ENCODE measurements around the gene PLAGL2.
A peak's percentile ranks its signal among the peaks of the same experiment; 100 is the strongest.
"Not testable (repeated sequence)": the region's sequence is repeated elsewhere in the genome, so short reads cannot be mapped to it uniquely, and the experiment has no call there.

PLAGL2 gene, protein sequence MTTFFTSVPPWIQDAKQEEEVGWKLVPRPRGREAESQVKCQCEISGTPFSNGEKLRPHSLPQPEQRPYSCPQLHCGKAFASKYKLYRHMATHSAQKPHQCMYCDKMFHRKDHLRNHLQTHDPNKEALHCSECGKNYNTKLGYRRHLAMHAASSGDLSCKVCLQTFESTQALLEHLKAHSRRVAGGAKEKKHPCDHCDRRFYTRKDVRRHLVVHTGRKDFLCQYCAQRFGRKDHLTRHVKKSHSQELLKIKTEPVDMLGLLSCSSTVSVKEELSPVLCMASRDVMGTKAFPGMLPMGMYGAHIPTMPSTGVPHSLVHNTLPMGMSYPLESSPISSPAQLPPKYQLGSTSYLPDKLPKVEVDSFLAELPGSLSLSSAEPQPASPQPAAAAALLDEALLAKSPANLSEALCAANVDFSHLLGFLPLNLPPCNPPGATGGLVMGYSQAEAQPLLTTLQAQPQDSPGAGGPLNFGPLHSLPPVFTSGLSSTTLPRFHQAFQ

DNA sequence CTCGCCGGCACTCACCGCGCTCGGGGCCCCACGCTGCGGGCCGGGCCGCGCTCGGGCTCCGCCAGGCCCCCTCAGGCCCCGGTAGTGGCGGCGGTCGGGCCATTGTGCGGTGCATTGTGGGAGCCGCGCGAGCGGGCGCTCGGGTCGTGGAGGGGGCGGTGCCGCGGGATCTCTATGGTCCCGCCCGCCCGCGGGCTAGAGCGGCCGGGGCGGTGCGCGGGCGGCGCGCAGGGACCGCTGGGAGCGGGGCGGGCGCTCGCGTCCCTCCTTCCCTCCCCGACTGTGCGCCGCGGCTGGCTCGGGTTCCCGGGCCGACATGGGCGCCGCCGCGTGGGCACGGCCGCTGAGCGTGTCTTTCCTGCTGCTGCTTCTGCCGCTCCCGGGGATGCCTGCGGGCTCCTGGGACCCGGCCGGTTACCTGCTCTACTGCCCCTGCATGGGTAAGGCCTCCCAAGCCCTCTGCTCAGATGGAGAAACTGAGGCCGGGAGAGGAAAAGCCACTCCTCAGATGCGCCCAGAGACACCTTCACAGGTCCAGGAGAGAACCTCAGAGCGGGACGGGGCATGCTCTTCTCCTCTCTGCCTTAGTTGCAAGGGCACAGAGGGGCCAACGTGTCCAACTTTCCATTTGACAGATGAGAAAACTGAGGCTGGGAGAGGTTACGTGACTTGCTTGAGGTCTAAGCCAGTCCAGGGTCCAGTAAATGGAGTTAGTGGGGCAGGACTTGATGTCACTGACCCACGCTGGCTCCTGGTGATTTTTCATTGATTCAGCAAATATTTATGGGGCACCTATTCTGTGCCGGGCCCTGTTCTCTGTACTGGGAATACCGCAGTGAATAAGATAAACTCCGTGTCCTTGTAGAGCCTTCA is at the start of gene PLAGL2, which contains the start of gene POFUT1:
PLAGL2 (minus strand) TSS at position 118 of the 873 bp plus-strand sequence. CDS start 5,565 bp downstream, outside the sequence.
POFUT1 (plus strand) TSS at position 255 of the 873 bp plus-strand sequence; CDS start at position 317, 62 bp downstream.
- DNase-seq = peak; percentile 91 to 93

DNA sequence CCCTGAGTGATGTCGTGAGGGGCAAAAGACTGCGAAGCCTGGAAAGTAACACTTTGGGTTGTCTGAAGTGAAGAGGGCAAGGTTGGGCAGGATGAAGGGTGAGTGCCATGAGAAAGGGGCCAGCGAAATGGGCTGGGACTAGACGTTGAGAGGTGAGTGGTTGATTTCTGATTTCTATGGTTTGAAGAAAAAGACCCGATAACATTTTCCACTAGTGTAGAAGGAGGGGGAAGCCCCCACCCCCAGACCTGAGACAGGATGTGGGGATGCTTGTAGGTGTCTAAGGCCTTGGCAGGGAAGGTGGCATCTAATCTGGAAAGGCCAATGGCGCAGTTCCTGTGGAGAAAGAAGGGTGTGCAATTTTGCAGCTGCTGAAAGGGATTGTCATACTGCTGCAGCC is 44.6 kb upstream of the PLAGL2 start:
- DNase-seq = peak; percentile 88 to 89

DNA sequence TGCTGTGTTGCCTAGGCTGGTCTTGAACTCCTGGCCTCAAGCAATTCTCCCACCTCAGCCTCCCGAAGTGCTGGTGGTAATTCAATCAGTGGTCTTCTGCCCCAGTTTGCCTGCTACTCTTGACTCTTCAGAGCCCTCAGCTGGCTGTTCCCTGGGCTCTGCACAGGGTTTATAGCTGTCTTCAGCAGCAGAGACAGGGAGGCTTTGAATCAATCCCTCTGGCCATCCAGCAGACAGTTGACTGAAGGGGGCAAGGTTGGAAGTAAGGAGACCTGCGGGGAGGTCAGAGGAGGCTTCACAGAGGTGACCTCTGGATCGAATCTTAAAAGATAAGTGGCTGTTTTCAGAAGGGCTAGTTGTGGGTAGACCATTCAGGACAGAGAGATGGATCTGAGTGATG is 43.9 kb upstream of the PLAGL2 start:
- no peak for DNase-seq

DNA sequence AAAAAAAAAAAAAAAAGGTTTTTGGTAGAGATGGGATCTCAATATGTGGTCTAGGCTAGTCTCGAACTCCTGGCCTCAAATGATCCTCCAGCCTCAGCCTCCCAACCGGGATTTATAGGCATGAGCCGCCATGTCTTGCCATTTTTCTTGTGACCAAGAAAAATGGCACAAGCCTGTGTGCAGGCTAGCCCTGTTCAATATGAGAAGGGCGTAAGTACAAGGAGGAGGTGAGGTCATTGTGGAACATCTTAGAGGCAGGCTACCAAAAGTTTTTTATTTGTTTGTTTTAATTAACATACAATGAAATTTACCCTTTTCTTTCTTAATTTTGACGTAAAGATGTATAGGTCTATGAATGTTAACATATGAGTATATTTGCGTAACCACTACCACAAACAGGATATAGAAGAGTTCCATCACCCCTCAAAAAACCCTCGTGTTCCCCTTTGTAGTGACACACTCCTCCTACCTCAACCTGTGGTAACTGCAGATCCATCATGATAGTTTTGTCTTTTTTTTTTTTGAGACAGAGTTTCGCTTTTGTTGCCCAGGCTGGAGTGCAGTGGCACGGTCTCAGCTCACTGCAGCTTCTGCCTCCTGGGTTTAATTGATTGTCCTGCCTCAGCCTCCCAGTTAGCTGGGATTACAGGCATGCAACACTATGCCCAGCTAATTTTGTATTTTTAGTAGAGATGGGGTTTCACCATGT is 41.6 kb upstream of the PLAGL2 start:
- DNase-seq = peak in 1 of 2 donors; percentile 44

DNA sequence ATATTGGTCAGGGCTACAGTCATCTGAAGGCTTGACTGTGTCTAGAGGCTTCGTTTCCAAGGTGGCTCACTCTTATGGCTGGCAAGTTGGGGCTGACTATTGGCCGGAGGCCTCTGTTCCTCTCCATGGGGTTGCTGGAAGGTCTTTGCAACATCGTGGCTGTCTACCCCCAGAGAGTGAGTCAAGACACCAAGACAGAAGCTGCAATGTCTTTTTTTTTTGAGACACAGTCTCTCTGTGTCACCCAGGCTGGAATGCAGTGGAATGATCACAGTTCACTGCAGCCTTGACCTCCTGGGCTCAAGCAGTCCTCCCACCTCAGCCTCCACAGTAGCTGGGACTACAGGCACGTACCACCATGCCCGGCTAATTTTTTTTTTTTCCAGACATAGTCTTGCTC is 40.5 kb upstream of the PLAGL2 start:
- no peak for DNase-seq

DNA sequence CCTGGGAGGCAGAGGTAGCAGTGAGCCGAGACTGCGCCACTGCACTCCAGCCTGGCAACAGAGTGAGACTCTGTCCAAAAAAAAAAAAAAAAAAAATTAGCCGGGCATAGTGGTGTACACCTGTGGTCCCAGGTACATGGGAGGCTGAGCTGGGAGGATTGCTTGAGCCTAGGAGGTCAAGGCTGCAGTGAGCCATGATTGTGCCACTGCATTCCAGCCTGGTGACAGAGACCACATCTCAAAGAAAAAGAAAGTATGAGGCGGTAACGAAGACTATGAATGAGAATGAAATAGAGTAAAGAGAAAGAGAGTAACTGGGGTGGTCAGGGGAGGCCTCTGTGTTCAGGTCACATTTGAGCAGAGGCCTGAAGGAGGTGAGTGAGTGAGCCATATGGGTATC is 38.7 kb upstream of the PLAGL2 start:
- not testable (repeated sequence) for DNase-seq

DNA sequence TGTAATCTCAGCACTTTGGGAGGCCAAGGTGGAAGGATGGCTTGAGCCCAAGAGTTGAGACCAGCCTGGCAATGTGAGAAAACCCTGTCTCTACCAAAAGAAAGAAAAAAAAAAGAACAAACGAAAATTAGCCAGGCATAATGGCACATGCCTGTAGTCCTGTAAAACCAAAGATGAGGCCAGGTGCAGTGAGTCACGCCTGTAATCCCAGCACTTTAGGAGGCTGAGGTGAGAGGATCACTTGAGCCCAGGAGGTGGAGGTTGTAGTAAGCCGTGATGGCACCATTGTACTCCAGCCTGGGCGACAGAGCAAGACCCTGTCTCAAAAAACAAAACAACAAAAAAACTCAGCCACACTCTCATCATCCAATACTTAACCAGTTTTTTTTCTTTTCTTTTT is 37.4 kb upstream of the PLAGL2 start:
- DNase-seq = no peak

DNA sequence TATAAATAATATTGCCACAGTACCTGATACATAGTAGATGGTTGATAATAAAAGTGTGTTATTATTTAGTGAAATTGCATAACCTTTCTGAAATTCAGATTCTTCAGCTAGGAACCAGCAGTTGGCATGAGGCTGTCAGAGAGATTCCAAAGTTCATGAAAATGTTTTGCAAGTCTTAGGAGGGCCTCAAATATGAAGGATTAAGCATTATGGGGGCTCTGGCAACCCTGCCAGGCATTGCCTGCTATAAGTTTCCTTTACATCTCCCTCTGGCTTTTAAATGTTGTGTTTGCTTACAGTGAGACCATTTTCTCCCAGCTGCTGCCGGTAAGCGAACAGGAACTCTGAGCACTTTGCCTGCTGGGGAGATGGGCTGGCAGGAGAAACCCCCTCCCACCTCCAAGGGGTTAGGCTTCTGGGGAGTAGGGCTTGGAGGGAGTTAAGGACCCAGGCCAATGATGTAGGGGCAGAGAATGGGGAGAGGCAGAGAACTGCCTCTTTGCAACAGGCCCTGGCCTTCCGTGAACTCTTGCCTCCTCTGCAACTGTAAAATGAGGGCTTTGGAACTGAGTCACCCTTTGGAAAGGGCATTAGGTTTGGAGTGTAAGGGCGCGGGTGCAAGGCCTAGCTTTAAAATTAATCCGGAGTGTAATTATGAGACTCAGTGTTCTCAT is 36.7 kb upstream of the PLAGL2 start:
- DNase-seq = no peak

DNA sequence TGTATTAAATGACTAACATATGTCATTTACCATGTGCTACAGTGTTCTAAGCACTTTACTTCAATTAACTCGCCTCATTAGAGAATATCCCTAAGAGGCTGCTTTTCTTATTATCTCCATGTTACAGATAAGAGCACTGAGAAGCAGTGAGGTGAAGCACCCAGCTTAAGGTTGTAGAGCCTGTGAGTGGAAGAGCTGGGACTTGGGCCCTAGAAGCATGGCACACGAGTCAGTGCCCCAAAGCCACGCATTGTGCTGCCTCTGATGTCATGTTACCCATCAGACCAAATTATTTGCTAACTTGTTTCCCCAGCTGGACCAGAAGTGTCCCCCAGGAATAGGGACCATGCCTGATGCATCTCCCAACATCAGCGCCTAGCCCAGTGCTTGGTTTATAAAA is 34.3 kb upstream of the PLAGL2 start:
- DNase-seq = no peak

DNA sequence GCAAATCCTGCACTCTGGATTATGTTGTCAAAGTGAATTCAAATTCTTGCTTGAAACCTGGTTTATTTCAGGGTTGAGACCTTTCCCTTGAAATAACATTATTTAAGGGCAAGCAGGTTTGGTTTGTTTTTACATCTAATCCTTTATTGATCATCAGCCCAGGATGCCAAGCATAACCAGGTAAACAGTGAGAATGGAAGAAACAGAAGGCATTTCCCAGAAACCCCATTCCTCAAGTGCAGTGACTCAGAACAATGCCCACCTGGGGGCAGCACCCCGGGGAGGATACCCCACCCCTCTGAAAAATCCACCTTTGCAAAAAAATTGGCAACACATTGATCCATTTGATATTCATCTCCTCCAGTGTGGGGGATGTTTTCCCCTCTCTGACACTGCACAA is 32.7 kb upstream of the PLAGL2 start:
- DNase-seq = no peak

DNA sequence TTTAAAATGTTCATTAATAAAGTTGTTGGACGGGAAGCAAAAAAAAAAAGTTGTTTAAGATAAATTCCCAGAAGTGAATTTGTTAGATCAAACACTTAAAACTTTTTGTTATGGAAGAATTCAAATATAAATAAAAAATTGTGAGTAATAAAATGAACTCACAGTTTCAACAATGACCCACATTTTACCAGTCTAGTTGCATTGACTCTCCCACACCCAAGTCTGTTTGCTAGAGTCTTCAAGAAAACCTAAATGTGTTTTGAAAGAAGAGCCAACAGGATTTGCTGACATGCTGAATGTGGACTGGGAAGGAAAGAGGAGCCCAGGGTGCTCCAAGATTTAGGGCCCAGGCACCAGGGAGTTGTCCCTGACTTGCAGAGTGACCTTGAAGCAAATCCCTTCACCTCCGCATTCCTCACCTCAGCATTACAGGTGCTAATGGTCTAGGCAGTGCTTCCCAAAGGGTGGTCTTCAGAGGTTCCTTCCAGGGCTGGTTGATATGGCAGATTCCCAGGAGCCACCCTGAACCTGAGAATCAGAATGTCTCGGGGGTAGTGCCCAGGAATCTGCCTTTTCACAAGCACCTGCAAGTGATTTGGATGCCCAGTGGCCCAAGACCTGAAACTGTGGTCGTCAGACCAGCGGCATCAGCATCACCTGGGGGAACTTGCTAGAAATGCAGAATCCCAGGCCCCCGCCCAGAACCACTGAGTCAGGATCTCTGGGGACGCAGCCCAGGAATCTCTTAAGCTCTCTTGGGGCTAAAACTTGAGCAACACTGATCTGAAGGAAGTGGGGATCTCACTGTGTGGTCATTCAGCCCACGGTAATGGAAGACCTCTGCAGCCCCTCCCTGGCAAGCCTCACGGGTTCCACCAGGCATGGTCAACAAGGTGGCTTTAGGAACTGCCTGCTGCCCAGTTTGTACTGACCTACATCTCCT is 31.2 kb upstream of the PLAGL2 start:
- no peak for DNase-seq

DNA sequence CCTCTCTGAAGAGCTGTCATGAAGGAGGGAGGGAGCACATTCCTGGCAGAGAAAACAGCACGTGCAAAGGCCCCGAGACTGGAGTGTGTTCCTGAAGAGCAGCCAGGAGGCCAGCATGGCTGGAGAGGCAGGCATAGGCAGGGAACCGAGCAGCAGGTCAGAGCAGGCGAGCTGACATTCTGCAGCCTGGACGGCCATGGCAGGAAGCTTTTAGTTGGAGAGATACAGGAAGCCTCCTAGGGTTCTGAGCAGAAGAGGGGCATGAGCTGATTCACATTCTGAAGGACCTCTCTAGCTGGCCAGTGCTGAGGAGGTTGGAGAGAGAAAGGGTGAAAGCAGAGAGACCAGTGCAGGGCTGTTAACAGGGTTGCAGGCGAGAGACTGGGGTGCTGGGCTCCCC is 29.9 kb upstream of the PLAGL2 start:
- no peak for DNase-seq

DNA sequence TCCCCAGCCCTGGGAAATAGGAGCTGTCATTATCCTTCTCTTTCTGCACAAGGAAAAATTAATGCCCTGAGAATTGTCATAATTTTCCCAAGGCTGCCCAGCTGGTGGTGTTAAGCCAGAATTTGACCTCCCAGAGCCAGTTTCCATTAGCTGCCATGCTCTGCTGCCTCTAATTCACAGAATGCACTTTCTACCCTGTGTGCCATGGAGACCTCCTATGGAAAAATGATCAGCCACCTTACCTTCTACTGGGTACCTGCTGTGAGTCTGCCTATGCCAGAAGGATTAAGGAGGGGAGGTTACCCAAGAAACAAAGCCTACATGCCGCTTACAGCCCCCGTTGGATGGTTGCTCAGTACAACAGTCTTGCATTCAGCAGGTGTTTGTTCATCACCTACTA is 29.3 kb upstream of the PLAGL2 start:
- DNase-seq = no peak

DNA sequence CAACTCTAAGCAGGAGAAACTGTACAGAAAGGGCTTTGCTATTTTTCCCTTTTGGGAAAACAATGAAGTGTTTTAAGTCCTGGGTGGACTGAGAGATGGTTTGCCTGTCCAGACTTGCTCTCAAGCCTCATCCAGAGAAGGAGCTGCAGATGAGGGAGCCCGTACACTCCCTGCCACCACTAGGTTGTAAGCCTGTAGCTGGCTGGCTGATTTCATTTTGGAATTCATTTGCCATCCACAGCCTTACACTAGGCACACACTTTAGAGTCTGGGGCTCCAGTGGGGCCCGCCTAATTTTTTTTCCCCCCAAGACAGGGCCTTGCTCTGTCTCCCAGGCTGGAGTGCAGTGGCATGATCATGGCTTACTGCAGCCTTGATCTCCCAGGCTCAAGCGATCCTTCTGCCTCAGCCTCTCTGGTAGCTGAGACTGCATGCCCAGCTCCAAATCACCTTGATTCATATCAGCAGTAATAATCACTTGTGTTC is 28.5 kb upstream of the PLAGL2 start:
- DNase-seq = no peak

DNA sequence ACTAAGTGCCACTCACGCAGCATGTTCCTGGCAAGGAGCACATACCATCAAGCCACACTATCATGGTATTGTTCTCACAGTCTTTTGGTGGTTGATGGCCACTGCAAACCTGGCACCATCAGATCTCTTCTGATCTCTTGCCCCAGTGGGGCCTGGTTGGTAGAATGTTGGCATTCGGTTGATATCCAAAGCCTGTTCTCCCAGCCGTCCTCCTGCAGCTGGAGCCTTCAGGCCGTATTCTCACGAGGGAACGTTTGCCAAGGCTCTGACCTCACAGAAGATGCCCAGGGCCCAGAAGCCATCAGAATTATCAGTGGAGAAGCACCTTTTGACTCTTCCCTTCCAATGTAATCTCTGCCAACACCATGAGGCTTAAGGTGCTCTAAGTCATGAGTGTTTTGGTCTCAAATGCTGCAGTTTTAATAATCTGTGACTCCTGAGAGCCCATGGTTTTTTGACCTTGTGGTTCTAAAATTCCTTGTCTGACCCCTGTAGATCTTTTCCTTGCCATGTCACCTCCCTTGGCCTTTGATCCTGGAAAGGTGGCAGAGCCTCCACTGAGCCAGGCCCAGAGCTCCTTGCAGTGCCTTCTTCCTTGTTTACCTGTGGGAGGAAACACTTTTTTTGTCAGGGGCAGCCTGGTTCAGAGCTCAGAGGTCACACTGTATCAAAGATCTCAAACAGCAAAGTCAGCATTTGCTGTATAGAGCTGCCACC is 27.9 kb upstream of the PLAGL2 start:
- DNase-seq = no peak

DNA sequence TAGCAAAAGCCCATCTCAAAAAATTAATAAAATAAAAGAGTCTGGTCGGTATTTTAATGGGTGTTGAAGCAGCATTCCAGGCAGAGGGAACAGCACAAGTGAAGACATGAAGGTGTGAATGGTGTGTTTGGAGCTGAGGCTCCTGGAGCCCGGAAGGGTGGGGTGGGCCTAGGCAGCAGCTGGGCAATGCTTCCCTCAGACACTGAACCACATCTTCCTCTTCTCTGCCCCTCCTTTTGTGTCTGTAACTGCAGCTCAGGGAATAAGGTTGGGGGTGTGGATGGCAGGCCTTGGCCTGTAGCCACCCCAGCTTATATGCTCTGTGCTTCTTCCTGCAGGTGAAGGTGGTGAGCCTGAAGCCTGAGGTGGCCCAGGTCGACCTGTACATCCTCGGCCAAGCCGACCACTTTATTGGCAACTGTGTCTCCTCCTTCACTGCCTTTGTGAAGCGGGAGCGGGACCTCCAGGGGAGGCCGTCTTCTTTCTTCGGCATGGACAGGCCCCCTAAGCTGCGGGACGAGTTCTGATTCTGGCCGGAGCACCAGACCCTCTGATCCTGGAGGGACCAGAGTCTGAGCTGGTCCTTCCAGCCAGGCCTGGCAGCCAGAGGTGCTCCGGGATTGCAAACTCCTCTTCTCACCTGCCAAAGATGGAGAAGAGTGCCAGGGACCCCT is 26.7 kb upstream of the PLAGL2 start:
- DNase-seq = no peak

DNA sequence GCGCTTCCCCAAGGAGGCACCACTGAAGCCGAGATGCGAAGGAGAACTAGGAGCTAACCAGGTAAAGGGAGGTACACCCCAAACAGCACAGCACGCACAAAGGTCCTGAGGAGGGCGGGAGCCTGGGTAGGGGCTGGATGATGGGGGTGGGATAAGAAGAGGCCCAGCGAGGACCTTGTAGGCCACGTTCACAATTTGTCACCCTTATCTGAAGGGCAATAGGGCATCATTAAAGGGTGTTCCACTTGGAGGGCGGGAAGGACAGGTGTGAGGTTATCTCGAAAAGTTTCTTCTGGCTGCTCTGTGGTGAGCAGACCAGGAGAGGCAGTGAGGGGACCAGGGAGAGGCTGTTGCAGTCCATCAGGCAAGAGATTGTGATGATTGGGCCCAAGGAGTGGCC is 25.7 kb upstream of the PLAGL2 start:
- DNase-seq = no peak

DNA sequence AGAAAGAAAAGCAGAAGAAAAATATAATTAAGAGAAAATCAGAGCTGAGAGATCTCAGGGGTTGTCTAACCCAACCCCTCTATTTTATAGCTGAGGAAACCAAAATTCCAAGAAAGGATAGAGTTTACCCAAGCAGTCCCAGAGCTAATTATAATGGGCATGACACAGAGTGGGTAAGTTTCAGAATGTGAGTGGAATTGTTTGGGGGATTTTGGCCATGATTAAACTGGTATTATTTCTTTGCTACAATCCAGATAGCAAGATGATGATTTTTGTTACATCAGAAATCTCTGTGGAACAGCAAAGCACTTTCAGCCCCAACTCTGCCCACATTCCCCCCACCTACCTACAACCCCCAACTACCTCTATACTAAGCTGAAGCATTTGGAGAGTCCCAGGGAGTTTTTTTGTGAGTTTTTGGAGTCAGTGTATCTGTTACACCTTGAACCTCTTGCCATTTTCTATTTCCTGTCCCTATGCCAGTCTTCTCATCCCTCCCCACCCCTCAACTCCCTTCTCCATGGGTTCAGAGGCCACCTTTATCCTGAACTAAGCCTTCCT is 24.9 kb upstream of the PLAGL2 start:
- DNase-seq = peak in 1 of 2 donors; percentile 40

DNA sequence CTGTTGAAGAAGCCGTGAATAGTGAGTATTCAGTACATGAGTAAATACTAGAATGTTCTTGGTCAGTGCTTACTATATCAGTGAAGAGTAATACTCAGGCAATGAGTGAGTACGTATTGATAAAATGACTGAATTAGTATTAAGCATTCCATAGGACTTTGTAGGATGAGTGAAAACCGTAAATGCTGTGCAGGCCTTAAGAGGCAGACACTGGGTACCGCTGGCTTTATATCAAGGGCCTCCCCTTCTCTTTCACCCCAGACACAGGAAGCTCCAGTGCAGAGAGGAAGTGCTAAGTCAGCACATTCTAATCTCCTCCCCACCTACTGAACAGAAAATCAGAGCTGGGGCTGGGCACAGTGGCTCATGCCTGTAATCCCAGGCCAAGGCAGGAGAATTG is 24.3 kb upstream of the PLAGL2 start:
- DNase-seq = peak; percentile 36 to 52

All from stimulated activated CD4-positive, alpha-beta T cell treated with anti-CD3 and anti-CD28 coated beads, Interleukin-2, amount 100 ng/mL, for 24 hours (primary cell).